Measurements from ENCODE around the gene PLOD3. TPM values are rescaled to one million over a fixed set of nuclear protein-coding genes. Genes with fewer than 3 reads are reported as not detected.
"Not testable (repeated sequence)": the region's sequence is repeated elsewhere in the genome, so short reads cannot be mapped to it uniquely, and the experiment has no call there.

PLOD3 gene
- total and polyA plus RNA-seq, 2 experiments from 2014 or later: 52.7 to 73.1 TPM

- TF ChIP-seq CTCF (IDR thresholded peaks at IDR 0.05; ENCODE audit: low read depth, low read length): no peak
- H3K36me3 ChIP-seq: peaks cover 4% of the 10 kb centered on the region
These were observed 11.3 kb downstream of the PLOD3 start for GRCh38 chr7:101205901-101206664.

DNA sequence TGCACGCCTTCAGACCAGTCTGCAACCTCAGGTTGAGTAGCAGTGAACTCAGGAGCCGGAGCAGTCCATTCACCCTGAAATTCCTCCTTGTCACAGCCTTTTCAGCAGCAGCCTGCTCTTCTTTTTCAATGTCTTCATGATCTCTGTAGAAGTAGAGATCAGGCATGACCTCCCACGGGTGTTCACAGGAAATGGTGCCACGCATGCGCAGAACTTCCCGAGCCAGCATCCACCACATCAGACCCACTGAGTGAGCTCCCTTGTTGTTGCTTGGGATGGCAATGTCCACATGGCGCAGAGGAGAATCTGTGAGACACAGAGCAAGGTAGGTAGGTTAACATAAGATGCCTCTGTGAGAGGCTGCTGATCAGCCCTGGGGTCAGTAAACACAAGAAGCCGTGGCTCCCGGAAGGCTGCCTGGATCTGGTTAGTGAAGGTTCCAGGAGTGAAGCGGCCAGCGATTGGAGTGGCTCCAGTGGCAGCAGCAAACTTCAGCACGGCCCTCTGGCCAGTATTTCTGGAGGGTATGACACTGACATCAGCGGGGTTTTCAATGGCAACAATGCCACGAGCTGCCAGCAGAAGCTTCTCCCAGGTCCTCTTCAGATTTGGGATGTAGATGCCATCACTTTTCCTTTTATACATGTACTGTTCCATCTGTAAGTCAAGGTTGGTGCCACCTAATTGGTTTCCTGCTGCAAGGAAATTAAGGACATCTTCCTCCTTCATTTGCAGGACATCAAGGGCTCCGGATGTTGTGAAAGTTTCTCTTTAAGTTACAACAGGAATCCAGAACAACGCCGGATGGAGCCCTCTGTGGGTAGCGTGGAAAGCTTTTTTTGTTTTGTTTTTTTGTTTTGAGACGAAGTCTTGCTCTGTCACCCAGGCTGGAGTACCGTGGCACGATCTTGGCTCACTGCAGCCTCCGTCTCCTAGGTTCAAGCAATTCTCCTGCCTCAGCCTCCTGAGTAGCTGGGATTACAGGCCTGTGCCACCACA is 13.3 kb downstream of the PLOD3 start:
- H3K27me3 ChIP-seq: peaks cover 44% of the 10 kb centered on the region
- peak in 1 of 2 donors; percentile 48 for DNase-seq (ENCODE audit: low read depth in 1 of 2, low spot score in 1 of 2)
- not testable (repeated sequence) for H3K4me1 ChIP-seq (ENCODE audit: low read depth); H3K27ac ChIP-seq; H3K4me3 ChIP-seq; H3K9me3 ChIP-seq (ENCODE audit: low read depth); H3K36me3 ChIP-seq
- peak; percentile 8 for TF ChIP-seq CTCF (IDR thresholded peaks at IDR 0.05; ENCODE audit: low read depth, low read length)

More at GRCh38 chr7:101205901-101206664, 11.3 kb downstream of the PLOD3 start:
- DNase-seq (ENCODE audit: low read depth in 1 of 2, low spot score in 1 of 2): no peak
- Histone ChIP-seq H3K4me1 (ENCODE audit: low read depth) (no peaks in the 10 kb centered on the region), H3K4me3 (no peak overlapping the region), H3K27me3 (peaks cover 33% of the 10 kb centered on the region), H3K9me3 (ENCODE audit: low read depth) (no peaks in the 10 kb centered on the region), H3K27ac (no peak overlapping the region)

DNA sequence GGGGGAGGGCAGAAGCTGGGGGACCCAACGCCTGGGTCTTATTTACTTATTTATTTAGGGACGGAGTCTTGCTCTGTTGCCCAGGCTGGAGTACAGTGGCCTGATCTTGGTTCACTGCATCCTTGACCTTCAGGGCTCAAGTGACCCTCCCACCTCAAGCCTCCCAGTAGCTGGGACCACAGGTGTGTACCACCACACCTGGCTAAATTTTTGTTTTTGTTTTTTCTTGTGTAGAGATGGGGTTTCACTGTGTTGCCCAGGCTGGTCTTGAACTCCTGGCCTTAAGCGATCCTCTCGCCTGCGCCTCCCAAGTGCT is 14.8 kb downstream of the PLOD3 start:
- Histone ChIP-seq H3K27me3 (peaks cover 44% of the 10 kb centered on the region), H3K4me1 (ENCODE audit: low read depth) (no peaks in the 10 kb centered on the region), H3K9me3 (ENCODE audit: low read depth) (no peaks in the 10 kb centered on the region), H3K4me3 (no peak overlapping the region), H3K27ac (no peak overlapping the region), H3K36me3 (no peaks in the 10 kb centered on the region)
- DNase-seq (ENCODE audit: low read depth in 1 of 2, low spot score in 1 of 2): no peak
- TF ChIP-seq CTCF (IDR thresholded peaks at IDR 0.05; ENCODE audit: low read depth, low read length): no peak

GRCh38 chr7:101201695-101202602 is 15.4 kb downstream of the PLOD3 start:
- Histone ChIP-seq H3K9me3 (ENCODE audit: low read depth) (no peaks in the 10 kb centered on the region), H3K4me3 (no peak overlapping the region), H3K36me3 (no peaks in the 10 kb centered on the region), H3K4me1 (ENCODE audit: low read depth) (no peaks in the 10 kb centered on the region), H3K27ac (no peak overlapping the region), H3K27me3 (peaks cover 44% of the 10 kb centered on the region)
- DNase-seq (ENCODE audit: low read depth in 1 of 2, low spot score in 1 of 2): peak in 1 of 2 donors; percentile 21
- TF ChIP-seq CTCF (IDR thresholded peaks at IDR 0.05; ENCODE audit: low read depth, low read length): no peak

Data from cardiac muscle cell (in vitro differentiated cells and primary cell).